Smooth muscle cell (in vitro differentiated cells): ENCODE results near the gene THAP8. TPM values are rescaled to one million over a fixed set of nuclear protein-coding genes. Genes with fewer than 3 reads are reported as not detected.

Experiments
- DNase-seq: peaks from one replicate; lab custom pipeline; 2025; ENCODE audit not compliant: unreplicated experiment; lab: John Stamatoyannopoulos, UW
- H2AFZ ChIP-seq: fragments of 200-600 bp; sonication (generic); 2 replicates; pipeline ENCODE4 v1.6.0; 2016; ENCODE audit warnings: antibody characterized with exemption, low read depth, mild to moderate bottlenecking
- H3F3A ChIP-seq: fragments of 200-600 bp; sonication (generic); 2 replicates; pipeline ENCODE4 v1.6.0; 2017; ENCODE audit warnings: antibody characterized with exemption, low read depth
- H3K27ac ChIP-seq: fragments of 200-600 bp; sonication (generic); 2 replicates; pipeline ENCODE4 v1.5.1; 2016; ENCODE audit warnings: low read depth, mild to moderate bottlenecking
- H3K27me3 ChIP-seq: fragments of 200-600 bp; sonication (generic); 2 replicates; pipeline ENCODE4 v1.6.1; 2016; ENCODE audit warnings: low read depth, mild to moderate bottlenecking
- H3K36me3 ChIP-seq: fragments of 200-600 bp; sonication (generic); 2 replicates; pipeline ENCODE4 v1.5.1; 2016; ENCODE audit warnings: low read depth
- H3K4me1 ChIP-seq: fragments of 200-600 bp; sonication (generic); 2 replicates; pipeline ENCODE4 v1.5.1; 2016; ENCODE audit warnings: low read depth
- H3K4me2 ChIP-seq: fragments of 200-600 bp; sonication (generic); 2 replicates; pipeline ENCODE4 v1.6.0; 2016; ENCODE audit warnings: mild to moderate bottlenecking
- H3K4me3 ChIP-seq: fragments of 200-600 bp; sonication (generic); 2 replicates; pipeline ENCODE4 v1.5.1; 2016; ENCODE audit warnings: mild to moderate bottlenecking
- H3K79me2 ChIP-seq: fragments of 200-600 bp; sonication (generic); 2 replicates; pipeline ENCODE4 v1.6.0; 2016; ENCODE audit warnings: low read depth, mild to moderate bottlenecking
- H3K9ac ChIP-seq: fragments of 200-600 bp; sonication (generic); 2 replicates; pipeline ENCODE4 v1.6.0; 2016; ENCODE audit warnings: low read depth
- H3K9me3 ChIP-seq: fragments of 200-600 bp; sonication (generic); replicated peaks from 2 replicates; pipeline ENCODE4 v1.5.1; 2016; ENCODE audit warnings: low read depth
- H4K20me1 ChIP-seq: fragments of 200-600 bp; sonication (generic); 2 replicates; pipeline ENCODE4 v1.6.0; 2016; ENCODE audit warnings: low read depth
- WGBS: methylation state at CpG from one replicate; pipeline ENCODE4 v1.1.7; 2016; ENCODE audit warnings: low lambda C conversion rate; 5-methylcytosine and 5-hydroxymethylcytosine counted together
- polyA plus RNA-seq: library from polyadenylated mRNA; unstranded; fragments of >200 nt; fragmentation: Nextera tagmentation; extraction: Ambion mirVana; gene quantifications from 2 replicates; pipeline ENCODE4 v1.2.1, GENCODE V29; 2016
- total RNA-seq: library from RNA; depleted of rRNA; stranded (reverse); fragments of >200 nt; gene quantifications from 2 replicates; pipeline ENCODE4 v1.2.3, GENCODE V29; 2014
- TF ChIP-seq, protein P1 (sequence below): fragments of 200-600 bp; sonication (generic); IDR thresholded peaks from 2 replicates; pipeline ENCODE4 v1.5.1; 2017; ENCODE audit warnings: borderline replicate concordance, mild to moderate bottlenecking, antibody characterized with exemption; ENCODE audit not compliant: insufficient read depth, poor library complexity, severe bottlenecking

Gene THAP8
- total and polyA plus RNA-seq, 2 experiments from 2014 or later = 9.3 to 13.1 TPM

DNA sequence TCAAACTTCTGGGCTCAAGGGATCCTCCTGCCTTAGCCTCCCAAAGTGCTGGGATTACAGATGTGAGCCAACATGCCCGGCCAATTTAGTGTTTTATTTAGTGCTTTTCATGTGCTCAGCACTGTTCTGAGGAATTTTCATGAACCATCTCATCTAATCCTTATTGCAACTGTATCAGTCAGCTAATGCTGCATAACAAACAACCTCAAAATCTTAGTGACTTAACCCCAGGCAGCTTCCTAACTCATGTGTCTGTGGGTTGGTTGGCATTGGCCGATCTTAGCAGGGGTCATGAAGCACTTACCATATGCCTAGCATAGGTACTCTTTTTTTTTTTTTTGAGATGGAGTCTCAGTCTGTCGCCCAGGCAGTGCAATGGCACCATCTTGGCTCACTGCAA, 65.3 kb downstream of the THAP8 start:
- Histone ChIP-seq H3K79me2 (no peaks in the 10 kb centered on the region), H3K9me3 (no peaks in the 10 kb centered on the region), H2AFZ (no peak overlapping the region), H3K9ac (no peak overlapping the region), H3K4me1 (no peaks in the 10 kb centered on the region), H3K27me3 (peaks cover 25% of the 10 kb centered on the region), H3K4me3 (no peak overlapping the region), H3F3A (peaks cover 4% of the 10 kb centered on the region), H3K27ac (no peak overlapping the region), H3K4me2 (no peak overlapping the region), H3K36me3 (no peaks in the 10 kb centered on the region), H4K20me1 (no peaks in the 10 kb centered on the region)
- TF ChIP-seq, protein P1, sequence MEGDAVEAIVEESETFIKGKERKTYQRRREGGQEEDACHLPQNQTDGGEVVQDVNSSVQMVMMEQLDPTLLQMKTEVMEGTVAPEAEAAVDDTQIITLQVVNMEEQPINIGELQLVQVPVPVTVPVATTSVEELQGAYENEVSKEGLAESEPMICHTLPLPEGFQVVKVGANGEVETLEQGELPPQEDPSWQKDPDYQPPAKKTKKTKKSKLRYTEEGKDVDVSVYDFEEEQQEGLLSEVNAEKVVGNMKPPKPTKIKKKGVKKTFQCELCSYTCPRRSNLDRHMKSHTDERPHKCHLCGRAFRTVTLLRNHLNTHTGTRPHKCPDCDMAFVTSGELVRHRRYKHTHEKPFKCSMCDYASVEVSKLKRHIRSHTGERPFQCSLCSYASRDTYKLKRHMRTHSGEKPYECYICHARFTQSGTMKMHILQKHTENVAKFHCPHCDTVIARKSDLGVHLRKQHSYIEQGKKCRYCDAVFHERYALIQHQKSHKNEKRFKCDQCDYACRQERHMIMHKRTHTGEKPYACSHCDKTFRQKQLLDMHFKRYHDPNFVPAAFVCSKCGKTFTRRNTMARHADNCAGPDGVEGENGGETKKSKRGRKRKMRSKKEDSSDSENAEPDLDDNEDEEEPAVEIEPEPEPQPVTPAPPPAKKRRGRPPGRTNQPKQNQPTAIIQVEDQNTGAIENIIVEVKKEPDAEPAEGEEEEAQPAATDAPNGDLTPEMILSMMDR = no peak
- DNase-seq = no peak
- 92% methylated on average over 3 of the region's 3 CpGs for WGBS

DNA sequence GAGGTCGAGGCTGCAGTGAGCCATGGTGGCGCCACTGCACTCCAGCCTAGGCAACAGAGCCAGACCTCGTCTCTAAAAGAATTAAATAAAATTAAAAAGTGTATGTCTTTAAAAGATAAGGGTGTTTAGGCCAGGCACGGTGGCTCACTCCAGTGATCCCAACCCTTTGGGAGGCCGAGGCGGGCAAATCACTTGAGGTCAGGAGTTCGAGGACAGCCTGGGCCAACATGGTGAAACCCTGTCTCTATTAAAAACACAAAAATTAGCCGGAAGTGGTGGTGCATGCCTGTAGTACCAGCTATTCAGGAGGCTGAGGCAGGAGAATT, 66.6 kb downstream of the THAP8 start:
- Histone ChIP-seq H2AFZ (no peak overlapping the region), H3K4me3 (peak overlapping the region; percentile 57), H4K20me1 (no peaks in the 10 kb centered on the region), H3K9ac (no peak overlapping the region), H3K9me3 (no peaks in the 10 kb centered on the region), H3K36me3 (no peaks in the 10 kb centered on the region), H3K27ac (no peak overlapping the region), H3K4me2 (peak overlapping the region; percentile 94), H3F3A (no peaks in the 10 kb centered on the region), H3K79me2 (no peaks in the 10 kb centered on the region), H3K27me3 (peaks cover 25% of the 10 kb centered on the region), H3K4me1 (no peaks in the 10 kb centered on the region)
- no peak for DNase-seq
- WGBS = 37% methylated on average over 8 of the region's 8 CpGs
- TF ChIP-seq, protein P1 = no peak

GRCh38 chr19:35986664-35987570, 67.2 kb downstream of the THAP8 start:
- Histone ChIP-seq H3K9ac (no peak overlapping the region), H3K4me2 (peak overlapping the region; percentile 94), H3K9me3 (no peaks in the 10 kb centered on the region), H3K4me3 (peak overlapping the region; percentile 57), H3F3A (no peaks in the 10 kb centered on the region), H3K27ac (no peak overlapping the region), H4K20me1 (no peaks in the 10 kb centered on the region), H3K36me3 (no peaks in the 10 kb centered on the region), H3K4me1 (no peaks in the 10 kb centered on the region), H3K79me2 (no peaks in the 10 kb centered on the region), H3K27me3 (peaks cover 25% of the 10 kb centered on the region), H2AFZ (peak overlapping the region; percentile 51)
- no peak for DNase-seq
- TF ChIP-seq, protein P1 = no peak
- 17% methylated on average over 30 of the region's 54 CpGs for WGBS

DNA sequence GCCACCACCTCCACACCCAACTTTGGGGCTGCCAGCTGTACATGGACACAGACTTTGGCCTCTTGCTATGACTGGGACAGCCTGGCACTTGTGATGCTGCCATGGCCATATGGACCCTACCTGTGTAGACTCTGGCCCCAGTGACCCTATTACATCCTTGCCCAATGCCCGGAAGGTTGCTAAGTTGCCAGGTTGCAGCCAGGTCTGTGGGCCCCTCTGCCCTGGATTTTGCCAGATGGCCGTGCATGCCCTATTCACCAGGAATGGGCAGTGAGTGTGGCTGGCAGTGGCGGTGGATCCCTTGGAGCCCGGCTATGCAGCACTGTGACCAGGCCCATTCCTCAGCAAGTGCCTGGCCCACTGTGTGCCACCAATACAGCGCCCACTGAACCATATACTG, 68.0 kb downstream of the THAP8 start:
- Histone ChIP-seq H3K4me2 (no peak overlapping the region), H3K27ac (no peak overlapping the region), H3K27me3 (peaks cover 25% of the 10 kb centered on the region), H3K9ac (no peak overlapping the region), H4K20me1 (no peaks in the 10 kb centered on the region), H3K4me1 (no peaks in the 10 kb centered on the region), H3K9me3 (no peaks in the 10 kb centered on the region), H2AFZ (no peak overlapping the region), H3K79me2 (no peaks in the 10 kb centered on the region), H3F3A (no peaks in the 10 kb centered on the region), H3K4me3 (no peak overlapping the region), H3K36me3 (no peaks in the 10 kb centered on the region)
- WGBS = 95% methylated on average over 5 of the region's 5 CpGs
- no peak for DNase-seq
- TF ChIP-seq, protein P1 = no peak
